ENCODE results near the gene WDR18. TPM values are rescaled to one million over a fixed set of nuclear protein-coding genes. Genes with fewer than 3 reads are reported as not detected.

The WDR18 gene
- total and polyA plus RNA-seq, 4 donors: 24.3 to 45.3 (median 37.7) TPM

GRCh38 chr19:1000591-1001537, 16.7 kb downstream of the WDR18 start (continued):
- TF ChIP-seq CTCF (IDR thresholded peaks at IDR 0.05; ENCODE audit: low read depth, low read length, missing input control): no peak
- TF ChIP-seq, protein P1, sequence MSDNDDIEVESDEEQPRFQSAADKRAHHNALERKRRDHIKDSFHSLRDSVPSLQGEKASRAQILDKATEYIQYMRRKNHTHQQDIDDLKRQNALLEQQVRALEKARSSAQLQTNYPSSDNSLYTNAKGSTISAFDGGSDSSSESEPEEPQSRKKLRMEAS (IDR thresholded peaks at IDR 0.05): no peak
- TF ChIP-seq HNF4G (IDR thresholded peaks at IDR 0.05): no peak
- no peak for TF ChIP-seq NR2F2 (IDR thresholded peaks at IDR 0.05)
- TF ChIP-seq JUND (IDR thresholded peaks at IDR 0.05): no peak

- H3K9ac ChIP-seq (ENCODE audit: low read depth in 1 of 2, low read length in 2 of 2): no peak overlapping the region
- H3K4me3 ChIP-seq (ENCODE audit: low read depth in 1 of 3, low read length in 3 of 3): no peak overlapping the region
- no peaks in the 10 kb centered on the region for H3K9me3 ChIP-seq (ENCODE audit: control insufficient read depth in 4 of 4, low read length in 3 of 4)
- 10% methylated on average over 20 of the region's 20 CpGs for WGBS
- peaks cover 0 to 4% (median 3%) of the 10 kb centered on the region in 4 donors for H3K27me3 ChIP-seq (ENCODE audit: control insufficient read depth in 4 of 4, insufficient read depth in 4 of 4, low read length in 3 of 4)
- TF ChIP-seq CTCF (IDR thresholded peaks at IDR 0.05; ENCODE audit: low read depth, low read length, missing input control) (peak; percentile 77), EGR1 (IDR thresholded peaks at IDR 0.05; ENCODE audit: low read depth in 2 of 2) (no peak), RAD21 (IDR thresholded peaks at IDR 0.05) (peak; percentile 80 to 87)
- H3K4me1 ChIP-seq (ENCODE audit: control insufficient read depth in 4 of 4, insufficient read depth in 4 of 4, low read length in 3 of 4): peaks cover 0 to 10% (median 4%) of the 10 kb centered on the region in 4 donors
- peak; percentile 81 for DNase-seq (ENCODE audit: low spot score)
- H3K36me3 ChIP-seq (ENCODE audit: control insufficient read depth in 4 of 4, insufficient read depth in 3 of 4, low read depth in 1 of 4, low read length in 3 of 4): no peaks in the 10 kb centered on the region
- no peak overlapping the region for H3K27ac ChIP-seq (ENCODE audit: low read depth in 1 of 2, low read length in 2 of 2)
Observed at GRCh38 chr19:1001538-1002166, 17.5 kb downstream of the WDR18 start.

GRCh38 chr19:1002600-1002999, 18.5 kb downstream of the WDR18 start:
- peaks cover 0 to 10% (median 4%) of the 10 kb centered on the region in 4 donors for H3K4me1 ChIP-seq (ENCODE audit: control insufficient read depth in 4 of 4, insufficient read depth in 4 of 4, low read length in 3 of 4)
- WGBS: 72% methylated on average over 4 of the region's 4 CpGs
- TF ChIP-seq HNF4A (conservative IDR thresholded peaks at IDR 0.05): no peak
- no peak for TF ChIP-seq TAF1 (conservative IDR thresholded peaks at IDR 0.05)
- no peak for TF ChIP-seq YY1 (IDR thresholded peaks at IDR 0.05)
- no peak for TF ChIP-seq EGR1 (IDR thresholded peaks at IDR 0.05; ENCODE audit: low read depth in 2 of 2)
- no peak for TF ChIP-seq NR2F2 (IDR thresholded peaks at IDR 0.05)
- no peak for TF ChIP-seq GABPA (IDR thresholded peaks at IDR 0.05 in 1 of 2, conservative IDR thresholded peaks at IDR 0.05 in 1 of 2)
- no peak for TF ChIP-seq RAD21 (IDR thresholded peaks at IDR 0.05)
- no peak for TF ChIP-seq ATF3 (IDR thresholded peaks at IDR 0.05)
- TF ChIP-seq FOXA2 (IDR thresholded peaks at IDR 0.05): no peak
- TF ChIP-seq RXRA (IDR thresholded peaks at IDR 0.05): no peak
- no peak for TF ChIP-seq HNF4G (IDR thresholded peaks at IDR 0.05)
- TF ChIP-seq, protein P1 (IDR thresholded peaks at IDR 0.05): no peak
- no peak for TF ChIP-seq SP1 (IDR thresholded peaks at IDR 0.05)
- TF ChIP-seq FOXA1 (IDR thresholded peaks at IDR 0.05): no peak
- no peak for TF ChIP-seq JUND (IDR thresholded peaks at IDR 0.05)
- no peak for TF ChIP-seq ZBTB33 (IDR thresholded peaks at IDR 0.05)
- no peak for TF ChIP-seq CTCF (IDR thresholded peaks at IDR 0.05; ENCODE audit: low read depth, low read length, missing input control)

More at GRCh38 chr19:1002600-1002999, 18.5 kb downstream of the WDR18 start:
- Histone ChIP-seq H3K9ac (ENCODE audit: low read depth in 1 of 2, low read length in 2 of 2) (no peak overlapping the region), H3K36me3 (ENCODE audit: control insufficient read depth in 4 of 4, insufficient read depth in 3 of 4, low read depth in 1 of 4, low read length in 3 of 4) (no peaks in the 10 kb centered on the region), H3K4me3 (ENCODE audit: low read depth in 1 of 3, low read length in 3 of 3) (no peak overlapping the region), H3K27me3 (ENCODE audit: control insufficient read depth in 4 of 4, insufficient read depth in 4 of 4, low read length in 3 of 4) (peaks cover 0 to 4% (median 3%) of the 10 kb centered on the region in 4 donors), H3K9me3 (ENCODE audit: control insufficient read depth in 4 of 4, low read length in 3 of 4) (no peaks in the 10 kb centered on the region), H3K27ac (ENCODE audit: low read depth in 1 of 2, low read length in 2 of 2) (no peak overlapping the region)
- DNase-seq (ENCODE audit: low spot score): no peak
